Iris pigment epithelial cell (primary cell): ENCODE measurements around the gene KLHL29.

Experiments used
- DNase-seq: peaks from one replicate; pipeline ENCODE4 v3.0.0-alpha.2; 2011; ENCODE audit warnings: low read depth

Gene KLHL29

GRCh38 chr2:23493846-23494245, 108.9 kb downstream of the KLHL29 start:
- DNase-seq = no peak

- no peak for DNase-seq
Observed at GRCh38 chr2:23494286-23494685, 109.3 kb downstream of the KLHL29 start.

- DNase-seq = no peak
Observed at GRCh38 chr2:23495661-23496114, 110.7 kb downstream of the KLHL29 start.

GRCh38 chr2:23496456-23496855, 111.5 kb downstream of the KLHL29 start:
- no peak for DNase-seq

- DNase-seq = peak; percentile 50
Observed at GRCh38 chr2:23497063-23497462, 112.1 kb downstream of the KLHL29 start.

- DNase-seq = no peak
Observed at GRCh38 chr2:23497536-23497935, 112.6 kb downstream of the KLHL29 start.

GRCh38 chr2:23498943-23499342, 114.0 kb downstream of the KLHL29 start:
- DNase-seq = peak; percentile 39

GRCh38 chr2:23499439-23499838, 114.5 kb downstream of the KLHL29 start:
- DNase-seq = no peak

GRCh38 chr2:23500836-23501235, 115.9 kb downstream of the KLHL29 start:
- no peak for DNase-seq

GRCh38 chr2:23502096-23502495, 117.1 kb downstream of the KLHL29 start:
- no peak for DNase-seq

- no peak for DNase-seq
Observed at GRCh38 chr2:23503097-23503496, 118.1 kb downstream of the KLHL29 start.

- DNase-seq = no peak
Observed at GRCh38 chr2:23503682-23504081, 118.7 kb downstream of the KLHL29 start.

- no peak for DNase-seq
Observed at GRCh38 chr2:23504591-23504990, 119.6 kb downstream of the KLHL29 start.

- DNase-seq = no peak
Observed at GRCh38 chr2:23505218-23505983, 120.4 kb downstream of the KLHL29 start.

GRCh38 chr2:23505984-23506380, 121.0 kb downstream of the KLHL29 start:
- DNase-seq = no peak

- DNase-seq = no peak
Observed at GRCh38 chr2:23506531-23507266, 121.7 kb downstream of the KLHL29 start.

- no peak for DNase-seq
Observed at GRCh38 chr2:23507267-23508065, 122.5 kb downstream of the KLHL29 start.

GRCh38 chr2:23508066-23508390, 123.0 kb downstream of the KLHL29 start:
- peak; percentile 48 for DNase-seq

GRCh38 chr2:23509103-23509502, 124.1 kb downstream of the KLHL29 start:
- no peak for DNase-seq

GRCh38 chr2:23509596-23510292, 124.8 kb downstream of the KLHL29 start:
- DNase-seq = no peak

- no peak for DNase-seq
Observed at GRCh38 chr2:23510471-23510870, 125.5 kb downstream of the KLHL29 start.

- DNase-seq = no peak
Observed at GRCh38 chr2:23512778-23513177, 127.8 kb downstream of the KLHL29 start.
